GM12873 (cell line): ENCODE data around the gene ZCCHC7.

Experiments used
- CTCF ChIP-seq: IDR thresholded peaks from 2 replicates; pipeline ENCODE4 v1.5.1; 2012; ENCODE audit warnings: low read depth, mild to moderate bottlenecking, moderate library complexity, low read length, control low read depth; ENCODE audit not compliant: insufficient read depth; ENCODE audit errors: missing control alignments

ZCCHC7 gene

GRCh38 chr9:37370282-37370681, 249.9 kb downstream of the ZCCHC7 start:
- TF ChIP-seq CTCF: no peak

GRCh38 chr9:37370968-37371563, 250.7 kb downstream of the ZCCHC7 start:
- TF ChIP-seq CTCF: peak; percentile 43

- no peak for TF ChIP-seq CTCF
Observed at GRCh38 chr9:37371565-37372464, 251.4 kb downstream of the ZCCHC7 start.

- TF ChIP-seq CTCF: no peak
Observed at GRCh38 chr9:37372839-37373238, 252.5 kb downstream of the ZCCHC7 start.

- TF ChIP-seq CTCF: no peak
Observed at GRCh38 chr9:37373621-37374020, 253.2 kb downstream of the ZCCHC7 start.

- TF ChIP-seq CTCF: no peak
Observed at GRCh38 chr9:37374892-37375291, 254.5 kb downstream of the ZCCHC7 start.
